GM21381 (cell line): ENCODE data around the gene YJEFN3.

Experiments
- ATAC-seq: cut with Tn5 transposase; IDR thresholded peaks from one replicate; pipeline ENCODE4 v1.9.1; 2021; ENCODE audit warnings: mild to moderate bottlenecking, moderate library complexity; ENCODE audit not compliant: unreplicated experiment

The YJEFN3 gene

GRCh38 chr19:19528721-19529490 is at the start of gene YJEFN3:
TSS of gene YJEFN3 (plus strand) at chr19:19528911. CDS start at chr19:19528933, 22 bp downstream.
- ATAC-seq = no peak

GRCh38 chr19:19480688-19481087 is 48.0 kb upstream of the YJEFN3 start:
- no peak for ATAC-seq

- no peak for ATAC-seq
Observed at GRCh38 chr19:19482809-19483596, 45.7 kb upstream of the YJEFN3 start.

- ATAC-seq = no peak
Observed at GRCh38 chr19:19485161-19485997, 43.3 kb upstream of the YJEFN3 start.

GRCh38 chr19:19485998-19486290 is 42.8 kb upstream of the YJEFN3 start:
- no peak for ATAC-seq

GRCh38 chr19:19486343-19487076 is 42.2 kb upstream of the YJEFN3 start:
- ATAC-seq = no peak

GRCh38 chr19:19487077-19487949 is 41.4 kb upstream of the YJEFN3 start:
- ATAC-seq = no peak

- no peak for ATAC-seq
Observed at GRCh38 chr19:19487950-19488874, 40.5 kb upstream of the YJEFN3 start.

- peak; percentile 53 for ATAC-seq
Observed at GRCh38 chr19:19488875-19489690, 39.6 kb upstream of the YJEFN3 start.

- ATAC-seq = no peak
Observed at GRCh38 chr19:19489804-19490204, 38.9 kb upstream of the YJEFN3 start.

GRCh38 chr19:19490214-19490968 is 38.3 kb upstream of the YJEFN3 start:
- no peak for ATAC-seq

GRCh38 chr19:19491321-19492025 is 37.2 kb upstream of the YJEFN3 start:
- no peak for ATAC-seq

GRCh38 chr19:19492026-19492610 is 36.6 kb upstream of the YJEFN3 start:
- ATAC-seq = no peak

GRCh38 chr19:19493841-19494546 is 34.7 kb upstream of the YJEFN3 start:
- no peak for ATAC-seq
